Measurements from ENCODE around the gene BRD8. TPM values are rescaled to one million over a fixed set of nuclear protein-coding genes. Genes with fewer than 3 reads are reported as not detected.

The BRD8 gene
- total and polyA plus RNA-seq, 2 experiments from 2014 or later, result 39.2 to 50.7 TPM

DNA sequence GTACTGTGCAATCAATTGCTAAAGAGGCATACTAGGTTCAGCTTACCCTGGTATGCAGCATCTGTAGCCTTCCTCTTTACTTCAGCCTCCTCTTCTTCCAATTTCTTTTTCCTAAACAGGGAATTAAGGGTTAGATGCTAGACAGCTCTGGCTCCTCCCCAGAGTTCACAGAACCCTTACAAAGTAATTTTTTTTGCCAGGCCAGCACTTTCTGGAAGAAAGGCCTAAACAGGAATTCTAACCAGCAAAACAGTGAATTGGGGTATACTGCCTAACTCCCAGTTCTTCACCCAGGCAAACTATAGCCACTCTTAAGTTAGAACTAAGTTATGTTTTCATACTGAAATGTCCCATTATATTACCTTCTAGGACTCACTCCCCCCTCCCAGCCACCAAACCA lies 8.1 kb downstream of the BRD8 start:
- DNase-seq (ENCODE audit: low spot score), result no peak
- Histone ChIP-seq H3K9me2 (replicated peaks; ENCODE audit: insufficient read depth) (no peaks in the 10 kb centered on the region), H3K79me2 (peaks cover 15% of the 10 kb centered on the region), H3K4me2 (no peak overlapping the region), H3K4me1 (ENCODE audit: insufficient read depth) (no peaks in the 10 kb centered on the region), H3K4me3 (no peak overlapping the region), H3K27me3 (no peaks in the 10 kb centered on the region), H2AFZ (no peak overlapping the region), H3K9me3 (ENCODE audit: low read depth) (no peaks in the 10 kb centered on the region), H3K36me3 (replicated peaks; ENCODE audit: insufficient read depth, low read depth) (no peaks in the 10 kb centered on the region), H3K27ac (no peak overlapping the region), H4K20me1 (ENCODE audit: insufficient read depth, poor library complexity, severe bottlenecking) (no peaks in the 10 kb centered on the region)
- TF ChIP-seq EZH2phosphoT487 (IDR thresholded peaks at IDR 0.05; ENCODE audit: low read depth, severe bottlenecking, unreplicated experiment) (no peak), EZH2 (IDR thresholded peaks at IDR 0.05; ENCODE audit: borderline replicate concordance) (no peak)
- TF ChIP-seq, protein P1, sequence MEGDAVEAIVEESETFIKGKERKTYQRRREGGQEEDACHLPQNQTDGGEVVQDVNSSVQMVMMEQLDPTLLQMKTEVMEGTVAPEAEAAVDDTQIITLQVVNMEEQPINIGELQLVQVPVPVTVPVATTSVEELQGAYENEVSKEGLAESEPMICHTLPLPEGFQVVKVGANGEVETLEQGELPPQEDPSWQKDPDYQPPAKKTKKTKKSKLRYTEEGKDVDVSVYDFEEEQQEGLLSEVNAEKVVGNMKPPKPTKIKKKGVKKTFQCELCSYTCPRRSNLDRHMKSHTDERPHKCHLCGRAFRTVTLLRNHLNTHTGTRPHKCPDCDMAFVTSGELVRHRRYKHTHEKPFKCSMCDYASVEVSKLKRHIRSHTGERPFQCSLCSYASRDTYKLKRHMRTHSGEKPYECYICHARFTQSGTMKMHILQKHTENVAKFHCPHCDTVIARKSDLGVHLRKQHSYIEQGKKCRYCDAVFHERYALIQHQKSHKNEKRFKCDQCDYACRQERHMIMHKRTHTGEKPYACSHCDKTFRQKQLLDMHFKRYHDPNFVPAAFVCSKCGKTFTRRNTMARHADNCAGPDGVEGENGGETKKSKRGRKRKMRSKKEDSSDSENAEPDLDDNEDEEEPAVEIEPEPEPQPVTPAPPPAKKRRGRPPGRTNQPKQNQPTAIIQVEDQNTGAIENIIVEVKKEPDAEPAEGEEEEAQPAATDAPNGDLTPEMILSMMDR (IDR thresholded peaks at IDR 0.05; ENCODE audit: poor library complexity), result no peak

DNA sequence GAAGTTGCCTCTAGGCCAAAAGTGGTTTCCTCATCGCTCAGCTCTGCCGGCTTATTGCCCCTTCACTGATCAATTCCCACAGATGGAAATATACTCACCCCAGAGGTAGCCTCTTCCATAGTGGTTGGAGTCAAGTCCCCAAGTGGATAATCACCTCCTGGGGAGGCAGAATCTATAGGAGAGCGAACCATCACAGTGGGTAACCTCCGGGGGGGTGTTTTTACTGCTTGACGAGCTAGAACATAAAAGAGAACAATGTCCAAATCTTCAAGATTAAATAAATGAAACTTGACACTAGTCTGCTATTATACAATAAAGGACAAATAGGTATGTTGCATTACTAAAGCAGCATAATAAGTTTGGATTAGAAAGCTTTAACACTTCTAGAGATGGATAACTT lies 9.3 kb downstream of the BRD8 start:
- Histone ChIP-seq H3K9me2 (replicated peaks; ENCODE audit: insufficient read depth) (no peaks in the 10 kb centered on the region), H3K36me3 (replicated peaks; ENCODE audit: insufficient read depth, low read depth) (no peaks in the 10 kb centered on the region), H4K20me1 (ENCODE audit: insufficient read depth, poor library complexity, severe bottlenecking) (no peaks in the 10 kb centered on the region), H3K9me3 (ENCODE audit: low read depth) (no peaks in the 10 kb centered on the region), H3K27me3 (no peaks in the 10 kb centered on the region), H3K79me2 (peaks cover 7% of the 10 kb centered on the region), H3K4me1 (ENCODE audit: insufficient read depth) (no peaks in the 10 kb centered on the region), H3K27ac (no peak overlapping the region), H3K4me3 (no peak overlapping the region), H2AFZ (no peak overlapping the region), H3K4me2 (no peak overlapping the region)
- WGBS (ENCODE audit: low lambda C conversion rate, missing lambda C conversion rate), result 93% methylated on average over 5 of the region's 5 CpGs
- TF ChIP-seq EZH2 (IDR thresholded peaks at IDR 0.05; ENCODE audit: borderline replicate concordance), result no peak
- no peak for TF ChIP-seq EZH2phosphoT487 (IDR thresholded peaks at IDR 0.05; ENCODE audit: low read depth, severe bottlenecking, unreplicated experiment)
- TF ChIP-seq, protein P1 (IDR thresholded peaks at IDR 0.05; ENCODE audit: poor library complexity), result no peak
- DNase-seq (ENCODE audit: low spot score), result no peak

DNA sequence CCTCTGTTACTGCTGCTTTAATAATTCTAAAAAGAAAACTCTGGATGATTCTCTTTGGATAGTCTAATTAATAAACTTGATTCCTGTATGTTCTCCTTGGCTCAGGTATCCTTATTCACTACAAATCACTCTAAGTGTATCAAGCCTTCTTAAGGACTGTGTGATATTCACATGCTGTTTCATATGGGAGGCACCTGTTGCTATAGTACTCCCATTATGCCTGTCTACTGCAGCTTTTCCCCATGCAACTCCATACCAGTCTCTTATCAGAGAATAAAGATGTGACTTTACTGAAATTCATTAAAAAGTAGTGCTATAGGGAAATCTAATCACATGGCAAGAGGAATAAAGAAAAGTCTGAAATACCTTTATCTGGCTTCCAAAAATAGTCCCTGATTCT lies 14.7 kb downstream of the BRD8 start:
- H3K27ac ChIP-seq, result no peak overlapping the region
- no peaks in the 10 kb centered on the region for H3K9me3 ChIP-seq (ENCODE audit: low read depth)
- H3K79me2 ChIP-seq, result no peaks in the 10 kb centered on the region
- no peaks in the 10 kb centered on the region for H3K4me1 ChIP-seq (ENCODE audit: insufficient read depth)
- DNase-seq (ENCODE audit: low spot score), result no peak
- H2AFZ ChIP-seq, result no peak overlapping the region
- H4K20me1 ChIP-seq (ENCODE audit: insufficient read depth, poor library complexity, severe bottlenecking), result no peaks in the 10 kb centered on the region
- no peak for TF ChIP-seq EZH2 (IDR thresholded peaks at IDR 0.05; ENCODE audit: borderline replicate concordance)
- TF ChIP-seq, protein P1 (IDR thresholded peaks at IDR 0.05; ENCODE audit: poor library complexity), result no peak
- no peak for TF ChIP-seq EZH2phosphoT487 (IDR thresholded peaks at IDR 0.05; ENCODE audit: low read depth, severe bottlenecking, unreplicated experiment)
- H3K4me2 ChIP-seq, result no peak overlapping the region
- no peak overlapping the region for H3K4me3 ChIP-seq
- no peaks in the 10 kb centered on the region for H3K27me3 ChIP-seq
- H3K36me3 ChIP-seq (replicated peaks; ENCODE audit: insufficient read depth, low read depth), result peaks cover 3% of the 10 kb centered on the region
- H3K9me2 ChIP-seq (replicated peaks; ENCODE audit: insufficient read depth), result no peaks in the 10 kb centered on the region

DNA sequence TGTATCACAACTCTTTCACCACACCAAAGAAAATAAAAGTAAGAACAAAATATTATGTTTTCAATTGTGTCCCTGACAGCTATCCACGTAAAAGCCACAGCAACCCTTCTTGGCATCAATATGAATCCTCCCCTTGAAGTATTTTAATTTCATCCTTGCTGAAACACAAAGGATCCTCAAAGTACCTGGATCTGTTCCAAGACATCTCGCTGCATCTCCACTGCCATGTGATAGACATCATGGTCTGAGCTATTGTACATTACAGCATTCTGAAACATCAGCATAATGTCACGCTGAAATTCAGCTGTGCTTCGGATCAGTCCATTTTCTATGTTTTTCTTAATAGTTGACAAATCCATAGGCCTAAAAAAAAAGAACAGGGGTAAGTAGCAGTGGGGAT lies 17.7 kb downstream of the BRD8 start:
- no peak for DNase-seq (ENCODE audit: low spot score)
- H3K4me1 ChIP-seq (ENCODE audit: insufficient read depth), result no peaks in the 10 kb centered on the region
- H3K9me3 ChIP-seq (ENCODE audit: low read depth), result no peaks in the 10 kb centered on the region
- H3K9me2 ChIP-seq (replicated peaks; ENCODE audit: insufficient read depth), result no peaks in the 10 kb centered on the region
- 97% methylated on average over 4 of the region's 4 CpGs for WGBS (ENCODE audit: low lambda C conversion rate, missing lambda C conversion rate)
- H3K27ac ChIP-seq, result no peak overlapping the region
- no peaks in the 10 kb centered on the region for H4K20me1 ChIP-seq (ENCODE audit: insufficient read depth, poor library complexity, severe bottlenecking)
- TF ChIP-seq EZH2phosphoT487 (IDR thresholded peaks at IDR 0.05; ENCODE audit: low read depth, severe bottlenecking, unreplicated experiment), result no peak
- TF ChIP-seq EZH2 (IDR thresholded peaks at IDR 0.05; ENCODE audit: borderline replicate concordance), result no peak
- TF ChIP-seq, protein P1 (IDR thresholded peaks at IDR 0.05; ENCODE audit: poor library complexity), result no peak
- peaks cover 3% of the 10 kb centered on the region for H3K36me3 ChIP-seq (replicated peaks; ENCODE audit: insufficient read depth, low read depth)
- no peaks in the 10 kb centered on the region for H3K27me3 ChIP-seq
- H3K4me2 ChIP-seq, result no peak overlapping the region
- no peak overlapping the region for H3K4me3 ChIP-seq
- H2AFZ ChIP-seq, result no peak overlapping the region
- no peaks in the 10 kb centered on the region for H3K79me2 ChIP-seq
